Measurements from ENCODE around the gene CCRL2. TPM values are rescaled to one million over a fixed set of nuclear protein-coding genes. Genes with fewer than 3 reads are reported as not detected.
"Not testable (repeated sequence)": the region's sequence is repeated elsewhere in the genome, so short reads cannot be mapped to it uniquely, and the experiment has no call there.

The CCRL2 gene
- total and polyA plus RNA-seq, 12 donors = 0.60 to 6.8 (median 1.9) TPM

- Histone ChIP-seq H3K4me1 (replicated peaks in 1 of 2) (no peaks in the 10 kb centered on the region), H3K27ac (no peak overlapping the region), H3K27me3 (no peaks in the 10 kb centered on the region), H3K4me3 (no peak overlapping the region), H3K36me3 (replicated peaks in 1 of 2) (no peaks in the 10 kb centered on the region), H3K9me3 (replicated peaks in 1 of 3) (no peaks in the 10 kb centered on the region)
- DNase-seq = no peak
- intact Hi-C loops (cut with DNase I) = no loop called here
- no peak for TF ChIP-seq CTCF (IDR thresholded peaks at IDR 0.05)
- no peak for TF ChIP-seq POLR2A (IDR thresholded peaks at IDR 0.05)
- WGBS, 4 donors = 85 to 95% (median 94%) methylated on average over 2 of the region's 2 CpGs
Observed at GRCh38 chr3:46420931-46421330, 13.9 kb downstream of the CCRL2 start.

- intact Hi-C loops (cut with DNase I) = no loop called here
- TF ChIP-seq CTCF (IDR thresholded peaks at IDR 0.05) (no peak), POLR2A (IDR thresholded peaks at IDR 0.05) (no peak)
Observed at GRCh38 chr3:46422617-46423016, 15.6 kb downstream of the CCRL2 start.

GRCh38 chr3:46423588-46423987 is 16.5 kb downstream of the CCRL2 start:
- Histone ChIP-seq H3K4me3 (no peak overlapping the region), H3K36me3 (replicated peaks in 1 of 2) (no peaks in the 10 kb centered on the region), H3K27ac (no peak overlapping the region), H3K4me1 (replicated peaks in 1 of 2) (no peaks in the 10 kb centered on the region), H3K9me3 (replicated peaks in 1 of 3) (no peaks in the 10 kb centered on the region), H3K27me3 (no peaks in the 10 kb centered on the region)
- no peak for DNase-seq
- TF ChIP-seq POLR2A (IDR thresholded peaks at IDR 0.05) (no peak), CTCF (IDR thresholded peaks at IDR 0.05) (no peak)
- 88 to 93% (median 92%) methylated on average over 5 of the region's 5 CpGs for WGBS, 4 donors
- intact Hi-C loops (cut with DNase I) = no loop called here

More at GRCh38 chr3:46422617-46423016, 15.6 kb downstream of the CCRL2 start:
- no peaks in the 10 kb centered on the region for H3K36me3 ChIP-seq (replicated peaks in 1 of 2)
- DNase-seq = no peak
- H3K27ac ChIP-seq = no peak overlapping the region
- H3K9me3 ChIP-seq (replicated peaks in 1 of 3) = no peaks in the 10 kb centered on the region
- H3K4me3 ChIP-seq = no peak overlapping the region
- H3K27me3 ChIP-seq = no peaks in the 10 kb centered on the region
- WGBS, 4 donors = 87 to 95% (median 91%) methylated on average over 2 to 6 of the region's 6 CpGs
- no peaks in the 10 kb centered on the region for H3K4me1 ChIP-seq (replicated peaks in 1 of 2)

GRCh38 chr3:46426476-46426875 is 19.4 kb downstream of the CCRL2 start:
- H3K27ac ChIP-seq; H3K36me3 ChIP-seq (replicated peaks in 1 of 2); H3K4me1 ChIP-seq (replicated peaks in 1 of 2); H3K27me3 ChIP-seq; H3K9me3 ChIP-seq (replicated peaks in 1 of 3); intact Hi-C loops (cut with DNase I); H3K4me3 ChIP-seq; DNase-seq: not testable (repeated sequence)
- WGBS, 4 donors = 62 to 78% (median 64%) methylated on average over 4 of the region's 4 CpGs

- H3K27ac ChIP-seq; DNase-seq; H3K9me3 ChIP-seq (replicated peaks in 1 of 3); H3K27me3 ChIP-seq; H3K4me3 ChIP-seq; H3K4me1 ChIP-seq (replicated peaks in 1 of 2); intact Hi-C loops (cut with DNase I); H3K36me3 ChIP-seq (replicated peaks in 1 of 2): not testable (repeated sequence)
- TF ChIP-seq CTCF (IDR thresholded peaks at IDR 0.05) = peak in 1 of 6 experiments; percentile 15
- 67 to 78% (median 72%) methylated on average over 8 of the region's 8 CpGs for WGBS, 4 donors
Observed at GRCh38 chr3:46427404-46427803, 20.3 kb downstream of the CCRL2 start.
